Measurements from ENCODE around the gene EYS. TPM values are rescaled to one million over a fixed set of nuclear protein-coding genes. Genes with fewer than 3 reads are reported as not detected.

Gene EYS
- total RNA-seq, 1 donor from 2014 or later = not detected

- Histone ChIP-seq H3K27me3 (ENCODE audit: low read depth) (no peaks in the 10 kb centered on the region), H3K36me3 (no peaks in the 10 kb centered on the region), H3K4me1 (no peaks in the 10 kb centered on the region), H3K27ac (no peak overlapping the region), H3K9me3 (no peaks in the 10 kb centered on the region), H3K4me3 (no peak overlapping the region)
- intact Hi-C loops (cut with DNase I) = no loop called here
- TF ChIP-seq CTCF (IDR thresholded peaks at IDR 0.05) = no peak
- ATAC-seq = no peak
- no peak for DNase-seq
Observed at GRCh38 chr6:65436281-65436680, 270.7 kb downstream of the EYS start.

- no peaks in the 10 kb centered on the region for H3K27me3 ChIP-seq (ENCODE audit: low read depth)
- no peak overlapping the region for H3K4me3 ChIP-seq
- H3K9me3 ChIP-seq = no peaks in the 10 kb centered on the region
- H3K27ac ChIP-seq = no peak overlapping the region
- H3K36me3 ChIP-seq = no peaks in the 10 kb centered on the region
- no peak for TF ChIP-seq CTCF (IDR thresholded peaks at IDR 0.05)
- intact Hi-C loops (cut with DNase I) = no loop called here
- no peaks in the 10 kb centered on the region for H3K4me1 ChIP-seq
- ATAC-seq = no peak
- no peak for DNase-seq
Observed at GRCh38 chr6:65416621-65417020, 290.4 kb downstream of the EYS start.

- intact Hi-C loops (cut with DNase I) = no loop called here
Observed at GRCh38 chr6:65410309-65410708, 296.7 kb downstream of the EYS start.

GRCh38 chr6:65402564-65402963 is 304.5 kb downstream of the EYS start:
- no peak overlapping the region for H3K27ac ChIP-seq
- no peaks in the 10 kb centered on the region for H3K9me3 ChIP-seq
- intact Hi-C loops (cut with DNase I) = no loop called here
- DNase-seq (no peak), ATAC-seq (no peak)
- TF ChIP-seq CTCF (IDR thresholded peaks at IDR 0.05) = no peak
- no peak overlapping the region for H3K4me3 ChIP-seq
- H3K27me3 ChIP-seq (ENCODE audit: low read depth) = no peaks in the 10 kb centered on the region
- no peaks in the 10 kb centered on the region for H3K36me3 ChIP-seq
- no peaks in the 10 kb centered on the region for H3K4me1 ChIP-seq

More at GRCh38 chr6:65410309-65410708, 296.7 kb downstream of the EYS start:
- ATAC-seq = no peak
- Histone ChIP-seq H3K4me1 (no peaks in the 10 kb centered on the region), H3K36me3 (no peaks in the 10 kb centered on the region), H3K9me3 (no peaks in the 10 kb centered on the region), H3K4me3 (no peak overlapping the region), H3K27me3 (ENCODE audit: low read depth) (no peaks in the 10 kb centered on the region), H3K27ac (no peak overlapping the region)
- no peak for DNase-seq
- no peak for TF ChIP-seq CTCF (IDR thresholded peaks at IDR 0.05)

- no peak for TF ChIP-seq CTCF (IDR thresholded peaks at IDR 0.05)
- ATAC-seq (no peak), DNase-seq (no peak)
- no peaks in the 10 kb centered on the region for H3K27me3 ChIP-seq (ENCODE audit: low read depth)
- H3K4me3 ChIP-seq = no peak overlapping the region
- H3K27ac ChIP-seq = no peak overlapping the region
- intact Hi-C loops (cut with DNase I) = no loop called here
- H3K4me1 ChIP-seq = no peaks in the 10 kb centered on the region
- H3K36me3 ChIP-seq = no peaks in the 10 kb centered on the region
- no peaks in the 10 kb centered on the region for H3K9me3 ChIP-seq
Observed at GRCh38 chr6:65399355-65400084, 307.5 kb downstream of the EYS start.
